ENCODE measurements around the gene LRPPRC.

GRCh38 chr2:43879261-43879660 is 116.5 kb downstream of the LRPPRC start:
- TF ChIP-seq CTCF (conservative IDR thresholded peaks at IDR 0.05) (no peak), EZH2 (IDR thresholded peaks at IDR 0.05; ENCODE audit: low read depth) (no peak)

Data from PC-9 (cell line).